Panc1 (cell line): Measurements from ENCODE around the gene MAD1L1. TPM values are rescaled to one million over a fixed set of nuclear protein-coding genes. Genes with fewer than 3 reads are reported as not detected.

Source experiments
- ATAC-seq: fragments of 200-7000 bp; cut with Tn5 transposase; 2 replicates; pipeline ENCODE4 v1.9.1; 2020; ENCODE audit warnings: mild to moderate bottlenecking, moderate library complexity
- BruUV-seq: library from RNA; stranded (reverse); fragments of 400-500 nt; replicated peaks from 2 replicates; lab custom pipeline; 2021; lab: Mats Ljungman, UMichigan
- CTCF ChIA-PET: fragments of 300-600 bp; sonication (Branson Sonifier 250); formaldehyde crosslinking; loops from one replicate; lab custom pipeline; 2022; ENCODE audit warnings: antibody characterized with exemption; lab: Charles Lee
- POLR2A ChIA-PET: fragments of 300-600 bp; sonication (Branson Sonifier 250); formaldehyde crosslinking; loops from one replicate; lab custom pipeline; 2022; ENCODE audit warnings: antibody characterized with exemption; lab: Charles Lee
- DNase-seq: peaks from one replicate; pipeline ENCODE4 v3.0.0-alpha.2; 2010; ENCODE audit warnings: low read depth, low spot score
- H3K27ac ChIP-seq: 2 replicates; pipeline ENCODE4 v1.5.1; 2011; ENCODE audit warnings: mild to moderate bottlenecking, low read length, inconsistent platforms
- H3K27me3 ChIP-seq: fragments of 200-500 bp; sonication (Bioruptor generic); 2 replicates; pipeline ENCODE4 v1.6.0; 2014; ENCODE audit warnings: low read length, inconsistent platforms; ENCODE audit not compliant: control insufficient read depth, insufficient read depth
- H3K36me3 ChIP-seq: fragments of 200-500 bp; sonication (Bioruptor generic); 2 replicates; pipeline ENCODE4 v1.5.1; 2014; ENCODE audit warnings: inconsistent platforms, mild to moderate bottlenecking, low read length, moderate library complexity; ENCODE audit not compliant: control insufficient read depth, insufficient read depth
- H3K4me1 ChIP-seq: 2 replicates; pipeline ENCODE4 v1.5.1; 2011; ENCODE audit warnings: inconsistent platforms, mild to moderate bottlenecking, low read length, moderate library complexity; ENCODE audit not compliant: control insufficient read depth, insufficient read depth
- H3K4me3 ChIP-seq, 2 experiments: 2 replicates each; pipeline ENCODE4 v1.5.1; 2011 to 2012; ENCODE audit warnings: low read depth in 2 of 2, low read length in 2 of 2, mild to moderate bottlenecking in 2 of 2, inconsistent platforms in 1 of 2, moderate library complexity in 1 of 2
- H3K9me3 ChIP-seq: fragments of 200-500 bp; sonication (Bioruptor generic); 2 replicates; pipeline ENCODE4 v1.5.1; 2014; ENCODE audit warnings: low read depth, mild to moderate bottlenecking, inconsistent platforms, low read length, moderate library complexity; ENCODE audit not compliant: control insufficient read depth, insufficient read depth
- POLR2AphosphoS5 ChIP-seq: IDR thresholded peaks from 2 replicates; pipeline ENCODE4 v1.6.1; 2012; ENCODE audit warnings: mild to moderate bottlenecking, low read depth, low read length, moderate library complexity
- SIN3A ChIP-seq: IDR thresholded peaks from 2 replicates; pipeline ENCODE4 v1.6.1; 2012; ENCODE audit warnings: low read depth, mild to moderate bottlenecking, low read length, moderate library complexity, borderline replicate concordance; ENCODE audit not compliant: insufficient read depth
- TCF7L2 ChIP-seq: IDR thresholded peaks from 2 replicates; pipeline ENCODE4 v1.6.1; 2011; ENCODE audit warnings: mild to moderate bottlenecking, low read depth, low read length, inconsistent platforms
- in situ Hi-C: cut with HindIII; loops from 2 replicates; pipeline ENCODE4 v1.10.0; 2016; ENCODE audit warnings: low sequenced_read_pairs, low pct_unique_long_range_greater_than_20kb
- intact Hi-C: fragments of 100-400 bp; cut with micrococcal nuclease; formaldehyde crosslinking; loops from one replicate; pipeline ENCODE4 v1.10.0; 2022; ENCODE audit not compliant: unreplicated experiment
- total RNA-seq: library from RNA; stranded (reverse); gene quantifications from one replicate; pipeline ENCODE4 v1.2.1, GENCODE V29; 2021; ENCODE audit not compliant: unreplicated experiment
- TF ChIP-seq, protein P1 (sequence below): fragments of 450-650 bp; IDR thresholded peaks from 2 replicates; pipeline ENCODE4 v1.5.1; 2017; ENCODE audit warnings: mild to moderate bottlenecking
- TF ChIP-seq, protein P2 (sequence below), 2 experiments: IDR thresholded peaks; 2 replicates each; pipeline ENCODE4 v1.6.1; 2011 to 2012; ENCODE audit warnings: low read depth in 2 of 2, control low read depth in 1 of 2, low read length in 1 of 2, mild to moderate bottlenecking in 1 of 2, moderate library complexity in 1 of 2; ENCODE audit not compliant: insufficient read depth in 1 of 2

Gene MAD1L1
- total RNA-seq, 1 experiment from 2014 or later: 70.8 TPM

DNA sequence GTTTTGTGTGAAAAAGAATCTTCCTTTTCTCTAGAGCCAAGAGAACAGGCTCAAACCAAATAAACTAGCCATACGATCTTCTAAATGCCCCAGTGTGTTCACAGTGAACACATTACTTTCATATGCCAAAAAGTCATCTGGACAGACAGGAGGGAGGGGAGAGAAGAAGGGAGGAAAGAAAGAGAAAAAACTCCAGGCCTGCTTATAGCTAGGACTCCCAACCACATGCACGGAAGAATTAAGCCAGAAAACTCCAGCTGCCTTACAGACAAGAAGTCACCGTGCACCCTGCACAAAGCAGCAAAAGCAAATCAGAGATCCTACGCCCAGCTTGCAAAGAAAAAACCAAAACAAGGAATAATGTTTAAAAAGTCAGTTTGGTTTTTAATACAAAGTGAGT is 47.2 kb upstream of the MAD1L1 start:
- Histone ChIP-seq H3K4me3 (no peak overlapping the region), H3K27ac (no peak overlapping the region), H3K4me1 (no peaks in the 10 kb centered on the region), H3K27me3 (no peaks in the 10 kb centered on the region), H3K36me3 (no peaks in the 10 kb centered on the region), H3K9me3 (no peaks in the 10 kb centered on the region)
- CTCF ChIA-PET: no interaction called here
- TF ChIP-seq TCF7L2: no peak
- no peak for TF ChIP-seq SIN3A
- no peak for TF ChIP-seq POLR2AphosphoS5
- TF ChIP-seq, protein P1, sequence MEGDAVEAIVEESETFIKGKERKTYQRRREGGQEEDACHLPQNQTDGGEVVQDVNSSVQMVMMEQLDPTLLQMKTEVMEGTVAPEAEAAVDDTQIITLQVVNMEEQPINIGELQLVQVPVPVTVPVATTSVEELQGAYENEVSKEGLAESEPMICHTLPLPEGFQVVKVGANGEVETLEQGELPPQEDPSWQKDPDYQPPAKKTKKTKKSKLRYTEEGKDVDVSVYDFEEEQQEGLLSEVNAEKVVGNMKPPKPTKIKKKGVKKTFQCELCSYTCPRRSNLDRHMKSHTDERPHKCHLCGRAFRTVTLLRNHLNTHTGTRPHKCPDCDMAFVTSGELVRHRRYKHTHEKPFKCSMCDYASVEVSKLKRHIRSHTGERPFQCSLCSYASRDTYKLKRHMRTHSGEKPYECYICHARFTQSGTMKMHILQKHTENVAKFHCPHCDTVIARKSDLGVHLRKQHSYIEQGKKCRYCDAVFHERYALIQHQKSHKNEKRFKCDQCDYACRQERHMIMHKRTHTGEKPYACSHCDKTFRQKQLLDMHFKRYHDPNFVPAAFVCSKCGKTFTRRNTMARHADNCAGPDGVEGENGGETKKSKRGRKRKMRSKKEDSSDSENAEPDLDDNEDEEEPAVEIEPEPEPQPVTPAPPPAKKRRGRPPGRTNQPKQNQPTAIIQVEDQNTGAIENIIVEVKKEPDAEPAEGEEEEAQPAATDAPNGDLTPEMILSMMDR: no peak
- TF ChIP-seq, protein P2, sequence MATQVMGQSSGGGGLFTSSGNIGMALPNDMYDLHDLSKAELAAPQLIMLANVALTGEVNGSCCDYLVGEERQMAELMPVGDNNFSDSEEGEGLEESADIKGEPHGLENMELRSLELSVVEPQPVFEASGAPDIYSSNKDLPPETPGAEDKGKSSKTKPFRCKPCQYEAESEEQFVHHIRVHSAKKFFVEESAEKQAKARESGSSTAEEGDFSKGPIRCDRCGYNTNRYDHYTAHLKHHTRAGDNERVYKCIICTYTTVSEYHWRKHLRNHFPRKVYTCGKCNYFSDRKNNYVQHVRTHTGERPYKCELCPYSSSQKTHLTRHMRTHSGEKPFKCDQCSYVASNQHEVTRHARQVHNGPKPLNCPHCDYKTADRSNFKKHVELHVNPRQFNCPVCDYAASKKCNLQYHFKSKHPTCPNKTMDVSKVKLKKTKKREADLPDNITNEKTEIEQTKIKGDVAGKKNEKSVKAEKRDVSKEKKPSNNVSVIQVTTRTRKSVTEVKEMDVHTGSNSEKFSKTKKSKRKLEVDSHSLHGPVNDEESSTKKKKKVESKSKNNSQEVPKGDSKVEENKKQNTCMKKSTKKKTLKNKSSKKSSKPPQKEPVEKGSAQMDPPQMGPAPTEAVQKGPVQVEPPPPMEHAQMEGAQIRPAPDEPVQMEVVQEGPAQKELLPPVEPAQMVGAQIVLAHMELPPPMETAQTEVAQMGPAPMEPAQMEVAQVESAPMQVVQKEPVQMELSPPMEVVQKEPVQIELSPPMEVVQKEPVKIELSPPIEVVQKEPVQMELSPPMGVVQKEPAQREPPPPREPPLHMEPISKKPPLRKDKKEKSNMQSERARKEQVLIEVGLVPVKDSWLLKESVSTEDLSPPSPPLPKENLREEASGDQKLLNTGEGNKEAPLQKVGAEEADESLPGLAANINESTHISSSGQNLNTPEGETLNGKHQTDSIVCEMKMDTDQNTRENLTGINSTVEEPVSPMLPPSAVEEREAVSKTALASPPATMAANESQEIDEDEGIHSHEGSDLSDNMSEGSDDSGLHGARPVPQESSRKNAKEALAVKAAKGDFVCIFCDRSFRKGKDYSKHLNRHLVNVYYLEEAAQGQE (IDR thresholded peaks at IDR 0.05; ENCODE audit: insufficient read depth in 1 of 2, low read depth in 2 of 2, low read length in 1 of 2): no peak
- ATAC-seq (no peak), DNase-seq (no peak)
- POLR2A ChIA-PET: interaction anchor here (0.7 kb wide), 1 partner anchor 30 kb away, joined by 6 read pairs; no protein-coding TSS in a partner anchor
- BruUV-seq: no TSS peak
- in situ Hi-C loops: no loop called here
- intact Hi-C loops: no loop called here

DNA sequence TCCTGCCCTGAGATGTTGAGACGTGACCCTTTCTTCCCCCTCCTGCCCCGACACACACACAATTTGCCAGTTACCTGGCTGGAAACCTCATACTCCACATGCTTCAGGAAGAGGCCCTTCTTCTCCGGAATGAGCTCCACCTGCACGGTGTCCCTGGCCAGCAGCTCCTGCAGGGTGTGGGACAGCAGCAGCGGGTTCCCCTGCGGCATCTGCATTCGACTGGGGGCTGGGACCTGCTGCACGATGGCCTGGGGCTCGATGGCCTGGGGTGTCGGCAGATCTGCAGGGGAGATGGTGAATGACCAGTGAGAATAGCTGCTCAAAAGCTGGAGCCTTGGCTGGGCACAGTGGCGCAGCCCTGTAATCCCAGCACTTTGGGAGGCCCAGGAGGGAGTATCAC is 45.3 kb upstream of the MAD1L1 start:
- no peaks in the 10 kb centered on the region for H3K9me3 ChIP-seq
- ChIA-PET CTCF (no interaction called here), POLR2A (no interaction called here)
- TF ChIP-seq TCF7L2: no peak
- TF ChIP-seq SIN3A: no peak
- TF ChIP-seq, protein P1: no peak
- no peak for TF ChIP-seq POLR2AphosphoS5
- TF ChIP-seq, protein P2 (IDR thresholded peaks at IDR 0.05; ENCODE audit: insufficient read depth in 1 of 2, low read depth in 2 of 2, low read length in 1 of 2): no peak
- in situ Hi-C loops (no loop called here), intact Hi-C loops (no loop called here)
- BruUV-seq: no TSS peak
- no peaks in the 10 kb centered on the region for H3K27me3 ChIP-seq
- no peaks in the 10 kb centered on the region for H3K4me1 ChIP-seq
- H3K27ac ChIP-seq: no peak overlapping the region
- H3K36me3 ChIP-seq: no peaks in the 10 kb centered on the region
- ATAC-seq (0 out of 2 replicates have a peak, but pooled peaks have one; percentile 10), DNase-seq (no peak)
- H3K4me3 ChIP-seq: no peak overlapping the region
